ENCODE measurements around the gene NCOA7.

- TF ChIP-seq ZC3H10 (CRISPR knock-in tag; IDR thresholded peaks at IDR 0.05), result no peak
- no peak for TF ChIP-seq PATZ1 (CRISPR knock-in tag; IDR thresholded peaks at IDR 0.05; ENCODE audit: borderline replicate concordance)
- no peak for TF ChIP-seq SNAI2 (CRISPR knock-in tag; IDR thresholded peaks at IDR 0.05)
- no peak for TF ChIP-seq RARB (CRISPR knock-in tag; IDR thresholded peaks at IDR 0.05)
- TF ChIP-seq GLIS3 (CRISPR knock-in tag; IDR thresholded peaks at IDR 0.05), result no peak
- TF ChIP-seq CSDC2 (CRISPR knock-in tag; IDR thresholded peaks at IDR 0.05), result no peak
- no peak for TF ChIP-seq BACH2 (CRISPR knock-in tag; IDR thresholded peaks at IDR 0.05; ENCODE audit: borderline replicate concordance)
- TF ChIP-seq, protein P1, sequence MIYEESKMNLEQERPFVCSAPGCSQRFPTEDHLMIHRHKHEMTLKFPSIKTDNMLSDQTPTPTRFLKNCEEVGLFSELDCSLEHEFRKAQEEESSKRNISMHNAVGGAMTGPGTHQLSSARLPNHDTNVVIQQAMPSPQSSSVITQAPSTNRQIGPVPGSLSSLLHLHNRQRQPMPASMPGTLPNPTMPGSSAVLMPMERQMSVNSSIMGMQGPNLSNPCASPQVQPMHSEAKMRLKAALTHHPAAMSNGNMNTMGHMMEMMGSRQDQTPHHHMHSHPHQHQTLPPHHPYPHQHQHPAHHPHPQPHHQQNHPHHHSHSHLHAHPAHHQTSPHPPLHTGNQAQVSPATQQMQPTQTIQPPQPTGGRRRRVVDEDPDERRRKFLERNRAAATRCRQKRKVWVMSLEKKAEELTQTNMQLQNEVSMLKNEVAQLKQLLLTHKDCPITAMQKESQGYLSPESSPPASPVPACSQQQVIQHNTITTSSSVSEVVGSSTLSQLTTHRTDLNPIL (CRISPR knock-in tag; IDR thresholded peaks at IDR 0.05; ENCODE audit: low read depth), result no peak
- TF ChIP-seq TSHZ2 (CRISPR knock-in tag; IDR thresholded peaks at IDR 0.05), result no peak
Measured at GRCh38 chr6:125871365-125871764, 80.6 kb downstream of the NCOA7 start.
